HG03039 (cell line): ENCODE data around the gene MPND.

Source experiments
- ATAC-seq: cut with Tn5 transposase; IDR thresholded peaks from one replicate; pipeline ENCODE4 v1.9.1; 2021; ENCODE audit warnings: mild to moderate bottlenecking, moderate library complexity; ENCODE audit not compliant: unreplicated experiment

MPND gene, protein sequence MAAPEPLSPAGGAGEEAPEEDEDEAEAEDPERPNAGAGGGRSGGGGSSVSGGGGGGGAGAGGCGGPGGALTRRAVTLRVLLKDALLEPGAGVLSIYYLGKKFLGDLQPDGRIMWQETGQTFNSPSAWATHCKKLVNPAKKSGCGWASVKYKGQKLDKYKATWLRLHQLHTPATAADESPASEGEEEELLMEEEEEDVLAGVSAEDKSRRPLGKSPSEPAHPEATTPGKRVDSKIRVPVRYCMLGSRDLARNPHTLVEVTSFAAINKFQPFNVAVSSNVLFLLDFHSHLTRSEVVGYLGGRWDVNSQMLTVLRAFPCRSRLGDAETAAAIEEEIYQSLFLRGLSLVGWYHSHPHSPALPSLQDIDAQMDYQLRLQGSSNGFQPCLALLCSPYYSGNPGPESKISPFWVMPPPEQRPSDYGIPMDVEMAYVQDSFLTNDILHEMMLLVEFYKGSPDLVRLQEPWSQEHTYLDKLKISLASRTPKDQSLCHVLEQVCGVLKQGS

GRCh38 chr19:4343370-4344307 is at the start of gene MPND:
TSS of gene MPND (plus strand) at chr19:4343562. CDS start at chr19:4343594, 32 bp downstream.
- peak; percentile 51 for ATAC-seq

- ATAC-seq = no peak
Observed at GRCh38 chr19:4294389-4294788, 49.0 kb upstream of the MPND start.

DNA sequence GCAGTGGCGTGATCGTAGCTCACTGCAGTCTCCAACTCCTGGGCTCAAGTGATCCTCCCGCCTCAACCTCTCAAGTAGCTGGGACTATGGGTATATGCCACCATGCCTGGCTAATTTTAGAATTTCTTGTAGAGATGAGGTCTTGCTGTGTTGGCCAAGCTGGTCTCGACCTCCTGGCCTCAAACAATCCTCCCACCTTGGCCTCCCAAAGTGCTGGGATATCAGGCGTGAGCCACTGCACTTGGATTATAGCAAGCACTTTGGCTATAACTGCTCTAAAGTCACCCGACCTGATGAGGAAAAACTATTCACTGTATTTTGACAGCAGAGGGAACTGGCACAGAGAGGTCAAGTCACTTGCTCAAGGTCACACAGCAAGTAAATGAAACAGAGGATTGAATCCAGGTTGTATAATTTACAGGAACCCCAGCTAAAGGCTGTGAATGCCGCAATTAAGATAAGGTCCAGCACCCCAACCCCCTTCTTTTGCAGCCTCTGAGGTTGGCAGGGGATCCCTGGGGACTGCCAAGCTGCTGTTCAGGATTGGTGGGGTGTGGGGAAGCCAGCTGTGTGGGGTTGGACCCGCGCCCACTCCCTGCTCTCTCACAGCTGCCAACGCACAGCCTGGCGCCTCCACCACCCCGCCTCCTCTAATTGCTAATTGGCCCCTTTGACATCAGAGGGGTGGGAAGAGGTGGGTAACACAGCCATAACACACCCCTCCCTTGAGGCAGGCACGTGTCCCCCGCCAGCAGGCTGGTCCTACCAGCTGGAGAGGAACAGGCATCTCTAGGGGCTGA is 47.2 kb upstream of the MPND start:
- ATAC-seq = no peak

- no peak for ATAC-seq
Observed at GRCh38 chr19:4297901-4298809, 45.2 kb upstream of the MPND start.

- no peak for ATAC-seq
Observed at GRCh38 chr19:4298810-4299550, 44.4 kb upstream of the MPND start.

GRCh38 chr19:4300589-4300988 is 42.8 kb upstream of the MPND start:
- ATAC-seq = no peak

DNA sequence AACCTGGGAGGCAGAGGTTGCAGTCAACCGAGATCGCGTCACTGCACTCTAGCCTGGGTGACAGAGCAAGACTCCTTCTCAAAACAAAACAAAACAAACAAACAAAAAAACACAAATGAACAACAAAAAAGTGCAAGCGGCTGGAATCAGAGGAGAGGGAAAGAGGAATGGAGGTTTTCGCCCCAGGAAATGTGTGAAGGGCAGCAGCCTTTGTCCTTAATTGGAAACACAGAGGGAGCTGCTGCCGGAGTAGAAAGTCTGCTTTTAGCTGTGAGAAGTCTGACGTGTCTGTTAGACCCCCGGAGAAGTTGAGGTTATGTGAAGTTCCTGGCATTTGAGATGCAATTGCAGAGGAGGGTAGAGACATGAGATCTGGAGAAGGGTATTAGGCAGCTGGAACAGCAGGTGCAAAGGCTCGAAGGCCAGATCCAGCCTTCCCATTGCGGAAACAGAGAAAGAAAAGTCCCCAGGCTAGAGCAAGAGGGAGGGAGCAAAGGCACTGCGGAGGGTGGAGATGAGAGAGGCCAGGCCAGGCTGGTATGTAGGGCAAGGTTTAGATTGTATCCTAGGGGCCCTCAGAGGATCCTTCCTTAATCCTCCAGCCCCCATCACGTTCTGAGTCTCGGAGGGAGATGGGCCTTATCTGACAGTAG is 41.6 kb upstream of the MPND start:
- ATAC-seq = no peak

DNA sequence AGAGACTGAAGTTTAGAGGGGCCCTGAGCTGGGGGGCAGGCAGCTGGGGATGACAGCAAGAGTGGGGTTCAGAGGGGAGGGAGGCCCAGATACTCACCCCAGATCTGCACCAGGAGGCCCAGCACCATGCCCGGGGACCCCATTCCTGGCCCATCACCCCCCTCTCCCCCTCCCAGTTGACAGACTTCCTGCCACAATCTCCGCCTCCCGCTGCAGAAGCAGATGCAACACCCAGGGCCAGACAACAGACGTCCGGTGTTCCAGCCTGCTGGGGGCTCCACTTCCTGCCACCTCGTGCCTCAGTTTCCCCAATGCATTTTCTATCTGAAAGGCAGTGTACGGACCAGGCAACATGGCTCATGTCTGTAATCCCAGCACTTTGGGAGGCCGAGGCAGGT is 41.1 kb upstream of the MPND start, which contains the start of gene TMIGD2:
Gene TMIGD2 (minus strand): TSS at position 147 of the 398 bp plus-strand sequence. CDS start 4 bp downstream, at position 143.
- no peak for ATAC-seq

GRCh38 chr19:4303819-4304537 is 39.4 kb upstream of the MPND start:
- ATAC-seq = no peak

GRCh38 chr19:4304538-4305256 is 38.7 kb upstream of the MPND start, which contains the start of gene FSD1:
TSS of gene FSD1 (plus strand) at chr19:4304598. CDS start at chr19:4304747, 149 bp downstream.
- ATAC-seq = no peak

DNA sequence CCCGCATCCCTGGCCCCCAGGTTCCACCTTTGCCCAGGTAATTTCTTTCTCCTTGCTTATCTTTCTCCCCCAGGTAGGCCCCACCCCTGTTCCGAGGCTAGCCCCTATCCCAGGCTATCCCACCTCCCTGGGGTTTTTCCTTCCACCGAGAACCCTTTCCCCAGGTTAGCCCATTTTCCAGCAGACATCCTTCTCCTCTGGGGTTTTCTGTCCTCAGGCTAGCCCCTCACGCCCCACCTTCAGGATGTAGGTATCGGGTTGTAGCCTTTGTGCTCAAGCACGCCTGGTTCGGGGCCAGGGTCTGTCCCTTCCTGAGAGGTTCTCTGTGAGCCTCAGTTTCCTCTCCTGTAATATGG is 38.1 kb upstream of the MPND start:
- ATAC-seq = no peak

- no peak for ATAC-seq
Observed at GRCh38 chr19:4305659-4306058, 37.7 kb upstream of the MPND start.

GRCh38 chr19:4310247-4311121 is 32.9 kb upstream of the MPND start:
- ATAC-seq = no peak

- ATAC-seq = no peak
Observed at GRCh38 chr19:4313847-4314490, 29.4 kb upstream of the MPND start.

DNA sequence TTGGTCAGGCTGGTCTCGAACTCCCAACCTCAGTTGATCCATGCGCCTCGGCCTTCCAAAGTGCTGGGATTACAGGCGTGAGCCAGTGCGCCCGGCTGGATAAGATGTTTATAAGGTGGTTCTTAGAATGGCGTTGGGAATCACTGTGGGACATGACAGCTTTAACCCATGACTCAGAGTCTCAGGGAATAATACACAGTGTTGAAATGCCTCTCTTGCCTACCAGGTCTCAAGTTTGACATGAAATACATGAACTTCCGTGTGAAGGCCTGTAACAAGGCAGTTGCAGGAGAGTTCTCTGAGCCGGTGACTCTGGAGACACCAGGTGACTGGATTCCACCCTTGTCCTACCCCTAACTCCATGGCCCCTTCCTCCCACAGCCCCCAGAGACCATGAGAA is 26.4 kb upstream of the MPND start:
- no peak for ATAC-seq

DNA sequence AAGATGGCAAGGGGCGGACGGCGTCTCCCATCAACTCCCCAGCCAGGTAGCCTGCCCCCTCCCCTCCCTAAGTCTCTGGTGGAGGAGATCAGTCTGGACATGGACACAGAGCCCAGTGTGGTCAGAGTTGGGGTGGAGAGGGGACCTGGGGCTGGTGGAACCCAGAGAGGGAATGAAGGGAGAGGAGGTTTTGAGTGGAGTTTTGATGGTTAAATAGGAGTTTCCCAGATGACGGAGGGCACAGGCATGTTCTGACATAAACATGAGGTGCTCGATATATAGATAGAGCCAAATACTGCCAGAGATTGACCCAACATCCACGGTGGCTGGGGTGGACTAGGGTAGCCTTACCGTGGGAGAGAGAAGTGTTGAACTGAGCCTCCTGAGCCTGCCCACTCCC is 24.9 kb upstream of the MPND start:
- no peak for ATAC-seq
